A172 (cell line): ENCODE measurements around the gene ZFPM1. TPM values are rescaled to one million over a fixed set of nuclear protein-coding genes. Genes with fewer than 3 reads are reported as not detected.
A peak's percentile ranks its signal among the peaks of the same experiment; 100 is the strongest.

ENCODE experiments used
- DNase-seq: peaks from one replicate; pipeline ENCODE4 v3.0.0-alpha.2; 2015; ENCODE audit warnings: low spot score
- total RNA-seq: library from RNA; depleted of rRNA; stranded (reverse); fragments of >200 nt; shearing (Covaris generic); gene quantifications from 2 replicates; pipeline ENCODE4 v1.2.3, GENCODE V29; 2014

The ZFPM1 gene
- total RNA-seq, 1 experiment from 2014 or later = 0.95 TPM

- DNase-seq = no peak
Measured at GRCh38 chr16:88497561-88498462, 44.7 kb downstream of the ZFPM1 start.

GRCh38 chr16:88498576-88499208, 45.6 kb downstream of the ZFPM1 start:
- DNase-seq = no peak

- no peak for DNase-seq
Measured at GRCh38 chr16:88499292-88499691, 46.2 kb downstream of the ZFPM1 start.

GRCh38 chr16:88499836-88500251, 46.8 kb downstream of the ZFPM1 start:
- no peak for DNase-seq

- DNase-seq = no peak
Measured at GRCh38 chr16:88500255-88500661, 47.2 kb downstream of the ZFPM1 start.

- DNase-seq = no peak
Measured at GRCh38 chr16:88502371-88502770, 49.3 kb downstream of the ZFPM1 start.

GRCh38 chr16:88502776-88503280, 49.7 kb downstream of the ZFPM1 start:
- no peak for DNase-seq

GRCh38 chr16:88503374-88503770, 50.3 kb downstream of the ZFPM1 start:
- peak; percentile 56 for DNase-seq

- no peak for DNase-seq
Measured at GRCh38 chr16:88503771-88504488, 50.9 kb downstream of the ZFPM1 start.

- no peak for DNase-seq
Measured at GRCh38 chr16:88504489-88505404, 51.7 kb downstream of the ZFPM1 start.

- DNase-seq = peak; percentile 10
Measured at GRCh38 chr16:88505405-88506082, 52.5 kb downstream of the ZFPM1 start.

GRCh38 chr16:88506723-88507122, 53.6 kb downstream of the ZFPM1 start:
- no peak for DNase-seq

- peak; percentile 52 for DNase-seq
Measured at GRCh38 chr16:88507231-88507743, 54.2 kb downstream of the ZFPM1 start.

- DNase-seq = no peak
Measured at GRCh38 chr16:88508376-88508867, 55.3 kb downstream of the ZFPM1 start.

GRCh38 chr16:88508868-88509748, 56.0 kb downstream of the ZFPM1 start:
- no peak for DNase-seq

GRCh38 chr16:88509749-88510069, 56.6 kb downstream of the ZFPM1 start:
- no peak for DNase-seq

GRCh38 chr16:88510091-88510994, 57.3 kb downstream of the ZFPM1 start:
- no peak for DNase-seq

- no peak for DNase-seq
Measured at GRCh38 chr16:88511060-88511459, 58.0 kb downstream of the ZFPM1 start.
